Muscle of arm (tissue), 12 donors: ENCODE data around the gene METTL3. TPM values are rescaled to one million over a fixed set of nuclear protein-coding genes. Genes with fewer than 3 reads are reported as not detected.

Source experiments
- DNase-seq: peaks from one replicate; pipeline ENCODE4 v3.0.0-alpha.2; 2013
- polyA plus RNA-seq, 12 donors: library from polyadenylated mRNA; unstranded; fragments of 120-200 nt; gene quantifications; one replicate each; pipeline ENCODE4 v1.2.1, GENCODE V29; 2013; ENCODE audit not compliant: insufficient read length in 12 of 12

The METTL3 gene
- polyA plus RNA-seq, 12 donors, result 32.5 to 70.8 (median 48.6) TPM; not detected in 1

DNA sequence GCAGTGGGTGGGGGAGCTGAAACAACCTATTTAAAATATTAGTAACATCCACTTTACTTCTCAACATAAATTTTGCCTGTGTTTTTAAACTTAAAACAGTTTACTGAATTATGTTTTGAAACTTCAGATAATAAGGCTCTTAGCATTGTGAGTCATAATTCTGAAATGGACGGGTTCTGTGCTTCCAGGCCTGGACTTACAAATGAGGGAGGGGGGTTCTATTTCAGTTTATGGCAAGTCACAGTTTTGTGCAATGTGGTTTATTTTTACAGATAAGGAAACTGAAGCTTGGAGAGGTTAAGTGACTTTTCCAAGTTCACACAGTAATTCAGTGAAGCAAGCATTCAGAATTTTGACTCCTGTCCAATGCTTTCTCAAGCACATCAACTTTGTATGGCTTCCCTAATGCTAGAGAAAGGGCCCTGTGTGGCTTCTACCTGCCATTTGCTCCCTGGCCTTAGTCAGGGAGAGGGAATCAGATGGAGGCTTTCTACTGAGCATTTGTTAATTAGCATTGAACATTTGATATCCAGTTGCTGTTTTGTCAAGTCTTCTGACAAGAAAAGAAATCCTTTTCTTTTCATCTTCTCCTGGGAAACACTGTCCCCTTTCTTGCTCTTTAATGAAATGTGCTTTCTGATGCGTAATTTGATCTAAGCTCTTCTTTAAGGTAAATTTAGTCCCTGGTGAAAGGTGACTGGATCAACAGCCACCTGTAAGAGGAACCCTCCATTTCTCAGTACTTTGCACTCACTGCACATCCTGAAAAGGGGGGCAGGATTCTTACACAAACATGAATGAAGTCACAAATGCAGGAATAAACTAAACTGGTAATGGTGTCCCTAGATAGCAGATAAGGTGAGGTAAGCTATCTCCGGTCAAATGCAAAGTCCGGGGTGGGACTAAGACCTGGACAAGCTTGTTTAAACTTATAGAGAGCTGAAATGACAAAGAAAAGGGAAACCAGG lies 17.5 kb upstream of the METTL3 start:
- no peak for DNase-seq

DNA sequence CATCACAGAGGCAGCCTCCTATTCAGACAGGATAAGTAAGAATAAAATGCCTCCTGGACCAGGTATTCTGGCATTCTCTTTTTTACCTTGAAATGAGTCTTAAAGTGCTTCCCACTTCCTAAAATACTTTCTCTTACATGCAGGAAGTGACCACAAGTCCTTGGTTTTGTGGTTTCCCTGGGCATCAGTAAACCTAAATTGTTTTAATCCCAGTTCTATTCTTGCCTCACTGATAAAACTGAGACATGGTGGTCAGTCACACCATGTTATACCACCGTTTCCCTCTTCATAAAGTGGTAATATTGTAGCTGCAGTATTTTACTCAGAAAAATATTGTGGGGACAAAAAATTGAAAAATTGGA lies 16.2 kb upstream of the METTL3 start:
- no peak for DNase-seq

DNA sequence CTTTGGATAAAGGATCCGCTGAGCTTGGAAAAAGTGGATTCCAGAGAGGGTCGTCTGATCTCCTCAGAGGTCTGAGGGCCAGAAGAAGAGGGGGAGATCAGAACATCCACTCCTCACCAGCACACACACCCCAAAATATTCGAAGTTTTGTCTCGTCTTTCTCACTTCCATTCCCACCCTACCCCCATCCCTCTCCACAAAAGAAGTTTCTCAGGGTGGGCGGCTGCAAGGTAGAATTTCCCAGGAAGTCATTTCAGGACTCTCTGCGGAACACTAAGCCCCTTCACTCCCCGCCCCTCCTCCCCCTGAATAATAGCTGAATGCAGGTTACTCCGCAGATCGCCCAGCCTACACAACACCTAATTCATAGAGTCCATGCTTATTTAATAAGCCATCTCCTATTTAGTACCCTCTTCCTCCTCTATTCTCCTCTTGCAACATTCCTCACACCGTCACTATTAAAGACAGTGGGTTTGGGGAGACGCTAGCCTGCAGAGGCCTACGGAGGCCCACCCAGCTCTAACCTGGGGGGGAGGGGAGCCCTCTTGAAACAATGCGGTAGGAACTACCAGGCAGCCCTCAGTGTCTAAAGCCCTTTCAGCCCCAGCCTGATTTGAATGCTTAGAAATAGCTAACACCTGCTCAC lies 15.7 kb upstream of the METTL3 start:
- no peak for DNase-seq

DNA sequence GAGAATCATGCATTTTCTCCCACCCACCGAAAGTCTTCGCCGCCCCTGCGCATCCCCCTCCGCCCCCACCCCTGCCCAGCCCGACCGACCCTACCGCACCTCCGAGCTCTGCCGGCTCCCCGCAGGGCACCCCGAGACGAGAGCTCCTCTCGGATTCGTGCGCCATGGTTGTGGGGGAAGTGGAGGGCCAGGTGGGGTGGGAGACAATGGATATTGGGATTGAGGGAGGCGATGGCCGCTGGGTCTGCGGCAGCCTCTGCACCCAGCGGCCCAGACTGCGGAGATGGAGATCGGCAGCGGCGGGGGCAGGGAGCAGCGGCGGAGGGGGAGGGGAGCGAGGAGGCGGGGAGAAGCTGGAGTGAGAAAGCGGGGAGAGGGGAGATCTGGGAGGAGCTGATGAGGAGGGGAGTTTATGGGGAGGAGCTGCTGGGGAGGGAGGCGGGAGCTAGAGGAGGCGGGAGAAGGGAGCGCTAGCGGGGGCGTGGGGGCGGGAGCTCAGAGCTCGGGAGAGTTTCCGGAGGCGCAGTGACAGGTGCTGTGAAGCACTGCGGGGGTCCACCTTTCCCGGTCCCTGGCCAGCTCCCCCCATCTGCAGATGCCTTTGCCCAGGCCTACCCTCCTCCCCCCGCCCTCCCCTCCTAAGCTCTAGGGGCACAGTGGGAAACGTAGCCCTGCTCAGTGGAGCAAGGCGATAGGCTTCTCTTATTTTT lies 15.0 kb upstream of the METTL3 start, which contains the start of gene SALL2:
Gene SALL2, minus strand, starts transcription at position 385 of the 710 bp plus-strand sequence. Its CDS starts 219 bp downstream, at position 166.
- peak; percentile 91 for DNase-seq

DNA sequence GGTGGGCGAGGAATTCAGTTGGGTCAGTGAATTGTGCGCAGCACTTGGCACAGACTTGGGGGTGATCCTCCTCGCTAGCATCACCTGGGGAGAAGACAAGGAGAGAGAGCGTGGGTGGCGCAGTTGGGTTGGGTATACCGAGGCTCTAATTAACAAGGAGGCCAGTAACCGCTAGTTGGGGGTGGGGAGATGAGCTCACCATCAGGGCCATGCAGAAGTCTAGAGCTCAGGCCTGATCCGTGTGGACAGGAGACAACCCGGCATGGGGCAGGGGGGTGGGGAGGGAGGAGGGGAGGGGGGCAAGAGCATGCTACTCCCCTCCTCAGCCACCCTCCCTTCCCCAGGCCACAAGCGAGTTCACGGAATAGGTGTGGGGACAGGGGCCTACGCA lies 14.4 kb upstream of the METTL3 start:
- peak; percentile 25 for DNase-seq

DNA sequence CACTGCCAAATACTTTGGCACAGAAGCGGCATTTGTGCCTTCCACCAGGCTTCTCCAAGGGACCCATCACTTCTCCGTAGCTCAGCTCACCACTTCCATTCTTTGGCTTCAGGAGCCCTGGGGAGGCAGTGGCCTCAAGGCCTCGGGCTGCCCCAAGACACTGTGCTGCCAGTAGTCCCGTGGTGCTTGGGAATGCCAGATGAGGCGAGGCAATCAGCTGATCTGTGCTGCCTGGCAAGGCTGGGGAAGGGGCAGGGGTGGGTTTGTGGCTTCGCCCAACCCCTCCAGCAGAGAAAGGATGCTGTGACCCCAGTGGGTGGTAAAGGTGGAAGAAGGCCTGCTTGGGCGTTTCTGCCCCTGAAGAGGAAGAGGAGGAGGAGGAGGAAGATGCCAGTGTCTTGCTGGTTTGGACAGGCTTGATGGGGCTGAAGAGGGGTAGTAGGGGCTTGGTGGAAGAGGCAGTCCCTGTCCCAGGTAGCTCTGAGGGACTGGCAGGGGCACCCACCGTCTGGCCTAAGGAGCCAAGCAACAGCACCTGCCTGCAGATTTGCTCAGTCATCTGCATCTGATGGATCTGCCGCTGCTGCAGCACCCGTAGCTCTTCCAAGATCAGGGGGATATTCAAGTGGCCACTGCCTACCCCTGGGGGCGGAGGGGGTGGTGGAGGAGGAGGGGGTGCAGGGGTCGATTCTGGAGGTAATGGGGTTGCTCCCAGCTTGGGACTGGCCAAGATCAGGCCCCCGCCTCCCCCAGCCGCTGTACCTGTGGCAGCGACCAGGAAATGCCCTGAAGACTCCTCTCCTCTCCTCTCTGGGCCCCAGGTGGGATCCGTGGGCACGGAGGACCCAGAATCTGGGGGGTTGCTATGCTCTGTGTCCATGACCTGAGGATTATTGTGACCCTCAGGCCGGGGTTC lies 13.7 kb upstream of the METTL3 start:
- no peak for DNase-seq

DNA sequence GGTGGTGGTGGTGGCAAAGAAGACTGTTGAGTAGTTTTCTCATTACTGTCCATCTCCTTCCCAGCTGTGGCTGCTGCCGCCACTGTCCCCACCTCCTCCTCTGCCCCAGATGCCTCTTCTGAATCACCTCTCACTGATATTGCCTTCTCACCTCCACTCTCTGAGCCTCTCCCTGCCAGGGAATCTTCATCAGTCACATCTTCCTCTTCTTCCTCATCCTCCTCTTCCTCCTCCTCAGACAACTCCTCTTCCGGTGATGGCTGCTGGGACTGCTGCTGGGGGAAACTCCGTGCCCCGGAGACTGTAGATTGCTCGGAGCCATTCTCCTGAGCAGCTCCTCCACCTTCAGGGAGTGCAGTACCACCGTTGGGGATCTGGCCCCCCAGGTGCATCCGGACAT lies 12.1 kb upstream of the METTL3 start:
- DNase-seq, result no peak

DNA sequence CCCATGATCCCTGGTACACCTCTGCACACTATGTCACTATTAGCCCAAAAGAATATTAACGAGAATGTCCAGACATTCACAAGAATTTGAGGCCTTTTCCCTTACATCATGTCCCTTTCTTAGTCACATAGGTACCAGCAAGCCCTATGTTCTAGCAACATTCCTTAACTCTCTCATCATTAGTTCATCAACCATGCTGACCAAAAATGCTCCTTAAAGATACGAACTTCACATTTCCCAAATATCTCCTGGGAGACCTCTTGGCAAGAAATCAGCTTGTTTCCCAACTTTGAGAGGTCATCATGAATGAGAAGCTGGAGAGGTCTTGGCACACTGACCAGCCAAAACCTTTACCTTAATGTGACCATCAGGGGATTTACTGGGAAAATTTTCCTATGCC lies 10.4 kb upstream of the METTL3 start:
- DNase-seq, result no peak

DNA sequence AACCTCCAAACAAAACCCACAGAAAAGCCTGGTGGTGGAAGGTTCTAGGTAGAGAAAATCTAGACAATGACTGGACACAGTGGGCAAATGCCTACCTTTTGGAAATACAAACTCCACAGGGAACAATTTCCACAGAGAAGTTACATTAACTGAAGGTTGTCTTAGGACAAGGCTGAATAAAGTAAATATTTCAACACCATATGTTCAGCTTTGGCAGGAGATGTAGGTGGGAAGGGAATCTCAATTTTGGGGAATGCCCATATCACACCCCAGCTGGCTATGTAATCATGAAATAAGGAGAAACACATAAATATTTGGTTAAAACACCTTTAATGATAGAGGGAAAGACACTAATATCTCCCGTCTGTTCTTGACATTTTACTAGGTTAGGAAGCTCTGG lies 9.6 kb upstream of the METTL3 start:
- no peak for DNase-seq

DNA sequence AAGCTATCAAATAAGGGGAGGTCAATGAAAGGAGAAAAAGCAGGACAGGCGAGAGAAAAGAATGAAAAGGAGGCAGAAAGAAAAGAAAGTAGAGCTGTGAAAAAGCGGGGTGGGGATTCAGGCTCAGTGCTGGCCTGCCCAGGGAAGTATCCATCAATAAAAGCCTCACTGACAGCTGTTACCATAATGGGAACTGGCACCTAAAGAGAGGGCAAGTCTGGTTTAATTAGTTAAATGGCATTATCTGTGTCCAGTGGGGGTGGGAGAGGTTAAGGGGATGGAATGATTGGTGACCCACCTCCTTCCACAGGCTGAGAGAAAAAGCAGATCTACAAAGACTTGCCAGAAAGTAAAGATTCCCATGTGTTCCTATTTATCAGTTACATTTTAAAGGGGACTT lies 7.6 kb upstream of the METTL3 start:
- DNase-seq, result no peak

DNA sequence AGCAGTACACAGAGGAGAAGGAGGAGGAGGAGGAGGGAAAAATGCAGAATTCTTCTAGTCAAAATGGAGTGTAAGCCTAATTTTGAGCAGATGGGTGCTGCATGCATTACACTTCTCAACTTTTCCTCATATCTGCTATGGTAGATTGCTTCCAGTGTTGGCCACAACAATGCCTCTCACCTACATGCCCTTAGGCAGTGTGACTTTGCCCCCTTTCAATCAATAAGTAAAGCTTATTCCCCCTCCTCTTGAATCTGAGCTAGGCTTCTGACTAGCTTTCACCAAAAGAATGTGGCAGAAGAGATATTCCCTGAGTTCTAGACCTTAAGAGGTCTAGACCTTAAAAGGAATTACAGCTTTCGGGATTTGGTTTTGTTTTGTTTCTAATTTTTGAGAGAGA lies 3.2 kb upstream of the METTL3 start:
- DNase-seq, result no peak

DNA sequence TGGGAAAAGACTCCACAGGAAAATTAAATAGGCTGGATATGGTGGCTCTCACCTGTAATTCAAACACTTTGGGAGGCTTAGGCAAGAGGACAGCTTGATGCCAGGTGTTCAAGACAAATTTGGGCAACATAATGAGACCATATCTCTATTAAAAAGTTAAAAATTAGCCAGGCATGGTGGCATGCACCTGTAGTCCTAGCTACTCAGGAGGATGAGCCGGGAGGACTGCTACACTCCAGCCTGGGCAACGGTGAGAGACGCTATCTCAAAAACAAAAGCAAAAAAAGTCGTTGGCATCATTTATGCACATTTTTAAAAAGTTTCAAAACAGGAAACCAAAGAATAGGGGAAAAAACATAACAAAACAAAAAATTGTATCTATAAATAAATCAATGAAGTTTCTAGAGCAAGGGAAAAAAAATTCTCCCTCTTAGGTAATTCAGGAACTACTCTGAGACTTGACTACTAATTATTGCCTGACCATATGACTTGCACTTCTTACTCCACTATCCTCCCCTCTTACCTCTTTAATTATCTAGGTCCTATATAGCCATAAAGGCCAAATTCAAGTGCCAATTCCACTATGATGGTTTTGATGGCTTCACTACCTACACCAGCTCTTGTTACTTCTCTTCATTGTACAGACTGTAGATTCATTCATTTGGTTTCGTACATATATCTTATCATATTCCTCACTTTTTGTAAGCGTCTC lies 1.6 kb downstream of the METTL3 start:
- no peak for DNase-seq

DNA sequence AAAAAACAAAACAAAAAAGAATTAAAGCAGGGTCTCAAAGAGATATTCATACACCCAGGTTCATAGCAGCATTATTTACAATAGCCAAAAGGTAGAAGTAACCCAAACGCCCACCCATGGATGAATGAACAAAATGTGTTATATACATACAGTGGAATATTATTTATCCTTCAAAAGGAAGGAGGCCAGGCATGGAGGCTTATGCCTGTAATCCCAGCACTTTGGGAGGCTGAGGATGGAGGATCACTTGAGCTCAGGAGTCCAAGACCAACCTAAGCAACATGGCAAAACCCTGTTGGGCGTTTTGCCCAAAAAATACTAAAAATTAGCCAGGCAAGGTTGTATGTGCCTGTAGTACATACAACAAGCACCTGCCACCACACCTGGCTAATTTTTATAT lies 4.6 kb downstream of the METTL3 start:
- no peak for DNase-seq

DNA sequence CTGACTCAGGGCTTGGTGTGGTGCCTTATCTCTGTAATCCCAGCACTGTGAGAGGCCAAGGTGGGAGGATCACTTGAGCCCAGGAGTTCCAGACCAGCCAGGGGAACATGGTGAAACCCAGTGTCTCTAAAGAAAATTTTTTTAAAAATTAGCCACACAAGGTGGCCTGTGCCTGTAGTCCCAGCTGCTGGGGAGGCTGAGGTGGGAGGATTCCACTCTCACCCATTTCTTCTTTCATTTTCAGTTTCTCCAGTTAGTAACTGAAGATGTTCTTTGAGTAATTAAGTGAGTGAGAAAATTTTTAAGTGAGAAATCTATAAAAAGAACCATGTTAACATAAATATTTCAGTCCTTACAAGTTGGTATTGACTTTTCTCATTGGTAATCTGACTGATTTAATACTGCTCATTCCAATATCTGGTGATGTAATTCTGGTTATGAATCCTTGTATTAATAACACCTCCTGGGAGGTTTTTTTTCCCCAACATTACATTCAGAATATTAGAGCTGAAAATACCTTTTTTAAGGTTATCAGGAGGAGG lies 6.1 kb downstream of the METTL3 start:
- DNase-seq, result no peak

DNA sequence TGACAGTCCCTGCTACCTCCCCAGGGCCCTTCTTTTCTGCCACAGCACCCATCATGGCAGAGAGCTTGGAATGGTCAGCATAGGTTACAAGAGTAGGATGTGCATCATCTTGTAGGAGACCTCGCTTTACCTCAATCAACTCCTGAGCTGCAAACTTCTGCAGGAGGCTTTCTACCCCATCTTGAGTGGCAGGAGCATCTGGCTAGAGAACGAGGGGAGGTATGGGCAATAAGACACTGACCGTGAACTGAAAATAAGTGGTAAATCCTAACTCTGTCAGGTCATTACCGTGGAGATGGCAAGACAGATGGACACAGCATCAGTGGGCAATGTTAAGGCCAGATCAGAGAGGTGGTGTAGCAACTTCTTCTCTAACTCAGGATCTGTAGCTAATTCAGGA lies 7.8 kb downstream of the METTL3 start:
- no peak for DNase-seq

DNA sequence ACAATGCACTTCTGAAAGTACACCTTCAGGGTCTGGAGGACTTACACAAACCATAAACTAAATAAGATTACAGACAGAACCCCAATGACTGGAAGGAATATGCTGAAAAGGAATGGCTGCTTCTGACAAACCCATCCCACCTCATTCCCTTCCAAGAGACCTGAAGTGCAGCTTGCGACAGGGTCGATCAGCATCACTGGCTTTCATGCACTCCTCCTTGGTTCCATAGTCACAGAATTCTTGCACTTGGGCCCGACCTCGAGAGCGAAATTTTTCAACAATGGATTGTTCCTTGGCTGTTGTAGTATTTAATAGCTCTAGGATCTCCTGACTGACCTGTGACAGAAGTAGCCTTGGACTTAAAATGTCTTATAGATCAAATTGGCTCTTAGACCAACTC lies 9.6 kb downstream of the METTL3 start:
- no peak for DNase-seq

DNA sequence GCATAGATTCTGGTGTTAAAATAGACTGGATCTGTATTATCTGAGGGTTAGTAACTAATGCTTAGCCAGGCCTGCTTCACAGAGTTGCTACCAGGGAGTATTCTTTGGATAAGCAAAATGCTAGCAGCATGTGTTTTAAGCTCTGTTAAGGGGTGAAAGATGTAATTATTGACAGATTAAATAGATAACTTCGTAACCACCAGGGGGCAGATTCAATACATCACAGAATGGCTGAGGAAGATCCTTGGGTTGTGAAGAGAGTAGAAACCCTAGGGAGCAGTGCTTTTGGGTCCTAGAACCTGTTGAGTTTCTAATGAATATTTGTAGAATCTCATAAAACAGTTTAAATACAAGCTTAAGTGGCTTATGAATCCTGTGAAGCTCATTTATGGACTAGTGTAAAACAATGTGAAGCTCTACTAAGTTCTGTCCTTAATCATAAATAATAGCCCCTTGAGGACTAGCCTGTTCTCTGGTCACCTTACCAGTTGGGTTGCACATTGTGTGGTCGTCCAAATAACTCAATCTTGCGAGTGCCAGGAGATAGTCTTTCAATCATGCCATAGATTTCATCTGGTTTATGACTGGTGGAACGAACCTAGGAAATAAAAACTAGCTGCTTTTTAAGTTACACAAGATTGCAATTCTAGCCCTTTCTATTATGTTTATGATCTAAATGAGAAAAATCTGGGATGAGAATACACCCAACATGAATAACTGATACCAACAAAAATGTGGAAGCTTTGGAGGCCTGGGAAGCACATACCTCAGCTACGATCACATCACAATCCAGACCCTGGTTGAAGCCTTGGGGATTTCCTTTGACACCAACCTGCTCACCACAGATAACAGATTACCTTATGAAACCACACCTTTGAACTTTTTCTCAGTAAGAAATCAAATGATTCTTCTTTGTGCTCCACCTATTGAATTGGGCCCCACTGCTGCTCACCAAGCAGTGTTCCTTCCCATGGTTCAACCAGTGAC lies 12.3 kb downstream of the METTL3 start:
- peak; percentile 44 for DNase-seq

DNA sequence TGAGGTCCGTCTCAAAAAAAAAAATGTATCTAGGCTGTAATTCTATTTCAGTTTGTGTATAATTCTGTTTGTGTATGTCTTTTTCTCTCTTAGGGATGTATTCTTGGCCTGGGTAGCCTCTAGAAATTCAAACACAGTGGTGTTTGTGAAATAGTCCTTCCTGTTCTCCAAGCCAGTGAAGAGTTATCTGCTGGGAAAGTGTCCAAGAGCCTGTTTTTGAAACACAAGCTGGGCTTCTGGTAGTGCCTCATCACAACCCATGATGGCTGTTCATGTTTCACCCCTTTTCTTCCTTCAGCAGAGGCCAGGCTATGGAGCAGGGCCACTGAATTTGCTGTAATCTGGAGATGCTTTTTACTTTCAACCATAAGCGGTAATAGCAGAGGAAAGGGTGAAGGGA lies 14.7 kb downstream of the METTL3 start:
- no peak for DNase-seq
